K562 (cell line): ENCODE measurements around the gene FKBP2. TPM values are rescaled to one million over a fixed set of nuclear protein-coding genes. Genes with fewer than 3 reads are reported as not detected.

Experiments
- BRF1 ChIP-seq: IDR thresholded peaks from 3 replicates; pipeline ENCODE4 v1.6.1; 2011; ENCODE audit warnings: borderline replicate concordance, mild to moderate bottlenecking; ENCODE audit not compliant: insufficient read length; ENCODE audit errors: extremely low read depth
- CBX2 ChIP-seq: fragments of 200-600 bp; sonication (generic); IDR thresholded peaks from one replicate; pipeline ENCODE4 v1.6.1; 2012; ENCODE audit warnings: mild to moderate bottlenecking, low read length, inconsistent platforms; ENCODE audit not compliant: insufficient read depth, poor library complexity, severe bottlenecking
- E2F1 ChIP-seq: sonication (generic); formaldehyde crosslinking; IDR thresholded peaks from 2 replicates; pipeline ENCODE4 v1.8.1; 2023; ENCODE audit warnings: mild to moderate bottlenecking, missing genetic modification reagents, moderate library complexity
- EHMT2 ChIP-seq: fragments of 450-650 bp; IDR thresholded peaks from 2 replicates; pipeline ENCODE4 v1.6.1; 2018; ENCODE audit warnings: antibody characterized with exemption
- ETS2 ChIP-seq: IDR thresholded peaks from 2 replicates; pipeline ENCODE4 v1.6.1; 2016; ENCODE audit warnings: borderline replicate concordance, missing genetic modification characterization, mild to moderate bottlenecking, moderate library complexity, missing compliant biosample characterization; ENCODE audit not compliant: poor library complexity, severe bottlenecking
- FOSL1 ChIP-seq: fragments of 200-800 bp; sonication (Bioruptor generic); conservative IDR thresholded peaks from 2 replicates; pipeline ENCODE4 v1.6.1; 2016; ENCODE audit warnings: missing genetic modification characterization, missing compliant biosample characterization
- FOXA1 ChIP-seq: fragments of 450-650 bp; IDR thresholded peaks from 2 replicates; pipeline ENCODE4 v1.6.1; 2016; ENCODE audit warnings: mild to moderate bottlenecking, borderline replicate concordance
- FUS ChIP-seq: fragments of 200-400 bp; formaldehyde crosslinking; optimal IDR thresholded peaks from 2 replicates; pipeline ENCODE3; 2017; ENCODE audit warnings: low read depth, low read length
- MCM7 ChIP-seq, 2 experiments: fragments of 450-650 bp; IDR thresholded peaks; 2 replicates each; pipeline ENCODE4 v1.6.1; 2016 to 2018
- MEIS2 ChIP-seq: fragments of 450-650 bp; IDR thresholded peaks from 2 replicates; pipeline ENCODE4 v1.6.1; 2014; ENCODE audit warnings: mild to moderate bottlenecking; ENCODE audit not compliant: partially characterized antibody
- MTF1 ChIP-seq: fragments of 250-450 bp; sonication (Bioruptor Pico); IDR thresholded peaks from 2 replicates; pipeline ENCODE4 v1.9.0; 2021; ENCODE audit warnings: moderate library complexity, mild to moderate bottlenecking, inconsistent platforms, borderline replicate concordance
- NEUROD1 ChIP-seq: fragments of 150-350 bp; IDR thresholded peaks from 2 replicates; pipeline ENCODE4 v1.6.1; 2014; ENCODE audit warnings: borderline replicate concordance, low read length, low read depth; ENCODE audit not compliant: partially characterized antibody
- NR1H2 ChIP-seq: sonication (generic); formaldehyde crosslinking; IDR thresholded peaks from 2 replicates; pipeline ENCODE4 v1.4.0; 2020; ENCODE audit warnings: mild to moderate bottlenecking, missing genetic modification reagents
- NR3C1 ChIP-seq: sonication (generic); formaldehyde crosslinking; IDR thresholded peaks from 2 replicates; pipeline ENCODE4 v1.8.1; 2022; ENCODE audit warnings: missing genetic modification reagents
- PTTG1 ChIP-seq: fragments of 450-650 bp; IDR thresholded peaks from 2 replicates; pipeline ENCODE4 v1.6.1; 2016; ENCODE audit warnings: low read depth, mild to moderate bottlenecking, missing genetic modification characterization, missing compliant biosample characterization
- RFX1 ChIP-seq: fragments of 450-650 bp; IDR thresholded peaks from 2 replicates; pipeline ENCODE4 v1.6.1; 2016; ENCODE audit warnings: mild to moderate bottlenecking, moderate library complexity
- SLC30A9 ChIP-seq: fragments of 250-450 bp; sonication (Bioruptor Pico); IDR thresholded peaks from 2 replicates; pipeline ENCODE4 v1.8.0; 2022; ENCODE audit warnings: mild to moderate bottlenecking, moderate library complexity
- TOE1 ChIP-seq, 2 experiments: fragments of 450-650 bp in 1 of 2; sonication (generic) in 1 of 2; formaldehyde crosslinking in 1 of 2; IDR thresholded peaks; 2 replicates each; pipeline versions ENCODE4 v1.7.1 to v1.8.0; 2016 to 2022; ENCODE audit warnings: borderline replicate concordance in 2 of 2, mild to moderate bottlenecking in 2 of 2, antibody characterized with exemption in 1 of 2, inconsistent platforms in 1 of 2, low read depth in 1 of 2, missing genetic modification reagents in 1 of 2, moderate library complexity in 1 of 2
- ZKSCAN3 ChIP-seq: fragments of 250-450 bp; sonication (Bioruptor Pico); IDR thresholded peaks from 2 replicates; pipeline ENCODE4 v1.4.0; 2020
- ZNF75A ChIP-seq: fragments of 450-650 bp; formaldehyde crosslinking; IDR thresholded peaks from 2 replicates; pipeline ENCODE4 v1.4.0; 2020; ENCODE audit warnings: mild to moderate bottlenecking
- ZNF780A ChIP-seq: fragments of 250-450 bp; sonication (Bioruptor Pico); IDR thresholded peaks from 2 replicates; pipeline ENCODE4 v1.5.0; 2021; ENCODE audit warnings: mild to moderate bottlenecking
- ZNF79 ChIP-seq: fragments of 250-450 bp; sonication (Bioruptor Pico); IDR thresholded peaks from 2 replicates; pipeline ENCODE4 v1.4.0; 2020; ENCODE audit warnings: low read depth, mild to moderate bottlenecking, moderate library complexity
- polyA plus RNA-seq, 8 experiments: library from polyadenylated mRNA; depleted of rRNA in 4 of 8; stranded (reverse) in 5 of 8; unstranded in 3 of 8; fragments of >200 nt; fragmentation: Nextera tagmentation in 2 of 8; fragmentation: Illumina TruSeq in 1 of 8; extraction: Ambion mirVana in 2 of 8; extraction: Trizol in 1 of 8; gene quantifications; 2 replicates each; pipeline versions ENCODE4 v1.2.1 to v1.2.3, GENCODE V29; 2011 to 2014; ENCODE audit warnings: inconsistent platforms in 1 of 8, missing spikeins in 1 of 8
- total RNA-seq, 7 experiments: library from RNA; depleted of rRNA in 6 of 7; stranded (reverse); fragments of >200 nt in 6 of 7; fragmentation: Illumina TruSeq in 2 of 7; extraction: Trizol in 2 of 7; gene quantifications; 2 replicates each; pipeline versions ENCODE4 v1.2.1 to v1.2.3, GENCODE V29; 2011 to 2021; ENCODE audit warnings: low replicate concordance in 1 of 7
- TF ChIP-seq, protein P1 (sequence below): IDR thresholded peaks from 2 replicates; pipeline ENCODE4 v1.6.1; 2014; ENCODE audit warnings: antibody characterized with exemption
- TF ChIP-seq, protein P2 (sequence below): fragments of 250-450 bp; sonication (Bioruptor Pico); IDR thresholded peaks from 2 replicates; pipeline ENCODE4 v1.5.0; 2021
- TF ChIP-seq, protein P3 (sequence below): fragments of 450-650 bp; IDR thresholded peaks from 2 replicates; pipeline ENCODE4 v1.6.1; 2016; ENCODE audit warnings: missing biosample characterization, missing genetic modification characterization

FKBP2 gene
- total and polyA plus RNA-seq, 9 of the 15 experiments (the other 6 are each of a cell fraction or from before 2014, with no cell fraction given): 3.5 to 151 (median 58.1) TPM

DNA sequence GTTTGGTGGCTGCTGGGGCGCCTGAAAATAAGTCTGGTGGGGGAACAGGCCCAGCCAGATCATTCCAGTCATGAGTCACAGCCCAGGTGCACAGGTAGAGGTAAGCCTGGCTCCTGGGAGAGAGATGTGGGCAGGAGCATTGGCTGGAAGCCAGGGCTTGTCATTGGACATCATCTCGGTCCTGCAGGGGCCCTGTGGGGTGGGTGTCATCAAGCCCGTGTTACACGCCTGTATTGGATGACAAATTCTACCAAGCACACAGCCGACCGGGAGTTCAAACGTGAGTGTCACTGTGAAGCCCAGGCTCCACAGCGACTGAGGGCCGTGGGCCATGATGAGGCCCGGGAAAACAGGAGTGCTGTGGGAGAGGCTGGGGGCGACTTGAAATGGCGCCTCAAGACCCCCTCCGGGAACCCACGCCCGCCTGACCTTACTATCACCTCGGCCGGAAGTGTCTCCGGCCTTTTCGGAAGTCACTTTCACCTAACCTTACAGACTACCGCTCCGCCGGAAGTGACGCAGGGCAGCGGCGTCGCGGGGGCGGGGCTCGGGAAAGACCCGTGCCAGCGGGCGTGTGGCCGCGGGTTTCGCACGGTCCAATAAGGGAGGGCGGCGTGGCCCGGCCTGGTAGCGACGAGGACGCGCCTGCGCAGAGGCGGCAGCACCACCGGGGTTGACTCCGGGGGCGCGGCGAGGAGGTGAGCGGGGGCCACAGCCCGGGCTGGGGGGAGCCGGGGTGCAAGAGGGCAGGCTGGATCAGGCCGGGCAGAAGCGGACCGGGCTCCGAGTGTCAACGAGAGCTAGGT lies at the start of gene FKBP2 (continued):
- TF ChIP-seq, protein P1, sequence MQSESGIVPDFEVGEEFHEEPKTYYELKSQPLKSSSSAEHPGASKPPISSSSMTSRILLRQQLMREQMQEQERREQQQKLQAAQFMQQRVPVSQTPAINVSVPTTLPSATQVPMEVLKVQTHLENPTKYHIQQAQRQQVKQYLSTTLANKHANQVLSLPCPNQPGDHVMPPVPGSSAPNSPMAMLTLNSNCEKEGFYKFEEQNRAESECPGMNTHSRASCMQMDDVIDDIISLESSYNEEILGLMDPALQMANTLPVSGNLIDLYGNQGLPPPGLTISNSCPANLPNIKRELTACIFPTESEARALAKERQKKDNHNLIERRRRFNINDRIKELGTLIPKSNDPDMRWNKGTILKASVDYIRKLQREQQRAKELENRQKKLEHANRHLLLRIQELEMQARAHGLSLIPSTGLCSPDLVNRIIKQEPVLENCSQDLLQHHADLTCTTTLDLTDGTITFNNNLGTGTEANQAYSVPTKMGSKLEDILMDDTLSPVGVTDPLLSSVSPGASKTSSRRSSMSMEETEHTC: no peak; the same call in 1 of the 2 replicates
- TF ChIP-seq BRF1: no peak
- peak; percentile 77 for TF ChIP-seq MEIS2
- TF ChIP-seq ZNF79 (CRISPR knock-in tag): no peak
- no peak for TF ChIP-seq ZKSCAN3 (CRISPR knock-in tag)
- TF ChIP-seq NEUROD1: peak; percentile 36
- no peak for TF ChIP-seq MTF1 (CRISPR knock-in tag)
- peak; percentile 25; the same call in 1 of the 2 replicates for TF ChIP-seq ZNF75A
- no peak for TF ChIP-seq E2F1 (CRISPR knock-in tag)
- no peak for TF ChIP-seq FOXA1
- no peak for TF ChIP-seq ETS2 (tag)
- TF ChIP-seq, protein P2, sequence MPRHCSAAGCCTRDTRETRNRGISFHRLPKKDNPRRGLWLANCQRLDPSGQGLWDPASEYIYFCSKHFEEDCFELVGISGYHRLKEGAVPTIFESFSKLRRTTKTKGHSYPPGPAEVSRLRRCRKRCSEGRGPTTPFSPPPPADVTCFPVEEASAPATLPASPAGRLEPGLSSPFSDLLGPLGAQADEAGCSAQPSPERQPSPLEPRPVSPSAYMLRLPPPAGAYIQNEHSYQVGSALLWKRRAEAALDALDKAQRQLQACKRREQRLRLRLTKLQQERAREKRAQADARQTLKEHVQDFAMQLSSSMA (CRISPR knock-in tag): peak; percentile 68; the same call in 1 of the 2 replicates
- TF ChIP-seq TOE1 (IDR thresholded peaks at IDR 0.05; ENCODE audit: borderline replicate concordance): peak; percentile 58; the same call in 1 of the 2 replicates
- no peak for TF ChIP-seq TOE1 (CRISPR knock-in tag; IDR thresholded peaks at IDR 0.05; ENCODE audit: borderline replicate concordance, low read depth)
- TF ChIP-seq SLC30A9: no peak
- TF ChIP-seq PTTG1 (tag): no peak
- no peak for TF ChIP-seq FUS
- no peak for TF ChIP-seq NR3C1
- no peak for TF ChIP-seq FOSL1 (tag)
- TF ChIP-seq MCM7 (IDR thresholded peaks at IDR 0.05): no peak
- peak; percentile 97 for TF ChIP-seq NR1H2 (CRISPR knock-in tag)
- TF ChIP-seq RFX1: no peak
- TF ChIP-seq, protein P3, sequence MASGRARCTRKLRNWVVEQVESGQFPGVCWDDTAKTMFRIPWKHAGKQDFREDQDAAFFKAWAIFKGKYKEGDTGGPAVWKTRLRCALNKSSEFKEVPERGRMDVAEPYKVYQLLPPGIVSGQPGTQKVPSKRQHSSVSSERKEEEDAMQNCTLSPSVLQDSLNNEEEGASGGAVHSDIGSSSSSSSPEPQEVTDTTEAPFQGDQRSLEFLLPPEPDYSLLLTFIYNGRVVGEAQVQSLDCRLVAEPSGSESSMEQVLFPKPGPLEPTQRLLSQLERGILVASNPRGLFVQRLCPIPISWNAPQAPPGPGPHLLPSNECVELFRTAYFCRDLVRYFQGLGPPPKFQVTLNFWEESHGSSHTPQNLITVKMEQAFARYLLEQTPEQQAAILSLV: no peak
- TF ChIP-seq CBX2: no peak
- TF ChIP-seq EHMT2: no peak
- TF ChIP-seq ZNF780A (CRISPR knock-in tag): no peak
